HEK293 (cell line): Measurements from ENCODE around the gene GPR149.

Experiments used
- HOXD13 ChIP-seq: sonication (generic); formaldehyde crosslinking; IDR thresholded peaks from 2 replicates; pipeline ENCODE4 v1.8.0; 2022; ENCODE audit warnings: missing genetic modification reagents, borderline replicate concordance
- ZNF501 ChIP-seq: fragments of 450-650 bp; formaldehyde crosslinking; IDR thresholded peaks from 2 replicates; pipeline ENCODE4 v1.5.1; 2016; ENCODE audit warnings: missing biosample characterization, missing genetic modification characterization
- ZNF785 ChIP-seq: fragments of 450-650 bp; formaldehyde crosslinking; IDR thresholded peaks from 2 replicates; pipeline ENCODE4 v1.5.1; 2016; ENCODE audit warnings: missing biosample characterization, missing genetic modification characterization

DNA sequence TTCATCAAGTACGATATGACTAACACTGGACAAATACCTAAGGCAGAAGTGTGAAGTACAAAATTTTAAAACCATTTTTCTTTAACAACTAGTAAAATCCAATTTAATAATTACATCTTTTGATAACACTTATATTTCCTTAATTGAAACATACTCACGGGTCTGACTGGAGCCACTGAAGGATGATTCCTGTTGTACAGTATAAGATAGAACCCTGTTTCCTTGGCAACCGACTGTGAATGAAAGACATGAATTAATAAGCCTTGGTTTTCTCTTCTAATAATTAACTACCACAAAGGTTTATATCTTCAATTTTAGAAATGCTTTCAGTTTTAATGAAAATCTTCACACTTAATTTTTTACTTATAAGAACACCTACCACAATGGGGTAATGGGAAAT is 125.1 kb downstream of the GPR149 start:
- no peak for TF ChIP-seq ZNF501 (tag by site-specific recombination)
- TF ChIP-seq ZNF785 (tag by site-specific recombination) = no peak
- no peak for TF ChIP-seq HOXD13
